H1 (cell line): Measurements from ENCODE around the gene FLOT1. TPM values are rescaled to one million over a fixed set of nuclear protein-coding genes. Genes with fewer than 3 reads are reported as not detected.

Source experiments
- CTCF ChIA-PET: fragments of 300-600 bp; sonication (Branson Sonifier 250); formaldehyde crosslinking; loops from one replicate; lab custom pipeline; 2021; ENCODE audit not compliant: partially characterized antibody; lab: Charles Lee
- POLR2A ChIA-PET: fragments of 300-600 bp; sonication (Branson Sonifier 250); formaldehyde crosslinking; loops from one replicate; lab custom pipeline; 2021; ENCODE audit warnings: inconsistent platforms; ENCODE audit not compliant: partially characterized antibody; lab: Charles Lee
- DNase-seq, 2 experiments: peaks; one replicate each; pipeline versions ENCODE4 v3.0.0 to v3.0.0-alpha.2; 2010 to 2022; ENCODE audit warnings: low spot score in 2 of 2, low read depth in 1 of 2, mixed read lengths in 1 of 2
- FAIRE-seq: peaks from 2 replicates; lab custom pipeline; 2011; peaks lifted over from hg19 to GRCh38; lab: Jason Lieb, UNC
- H2AFZ ChIP-seq: 2 replicates; pipeline ENCODE4 v1.8.1; 2012; ENCODE audit warnings: low read length, inconsistent platforms
- H2AK5ac ChIP-seq: 2 replicates; pipeline ENCODE4 v1.6.1; 2013; ENCODE audit warnings: low read depth, low read length
- H2BK120ac ChIP-seq: replicated peaks from 2 replicates; pipeline ENCODE3; 2013; ENCODE audit warnings: low read depth, low read length, inconsistent platforms
- H2BK12ac ChIP-seq: 2 replicates; pipeline ENCODE4 v1.6.1; 2013; ENCODE audit warnings: low read depth, low read length
- H2BK15ac ChIP-seq: 2 replicates; pipeline ENCODE4 v1.6.1; 2013; ENCODE audit warnings: low read length
- H2BK20ac ChIP-seq: 2 replicates; pipeline ENCODE4 v1.6.1; 2013; ENCODE audit warnings: low read length
- H2BK5ac ChIP-seq: 2 replicates; pipeline ENCODE4 v1.6.1; 2013; ENCODE audit warnings: low read depth, low read length
- H3K14ac ChIP-seq: 2 replicates; pipeline ENCODE4 v1.6.1; 2013; ENCODE audit warnings: inconsistent platforms; ENCODE audit not compliant: insufficient read length
- H3K18ac ChIP-seq: 2 replicates; pipeline ENCODE4 v1.6.1; 2013; ENCODE audit warnings: low read length; ENCODE audit errors: extremely low read depth
- H3K23ac ChIP-seq: 2 replicates; pipeline ENCODE4 v1.6.1; 2013; ENCODE audit warnings: inconsistent platforms; ENCODE audit not compliant: insufficient read length
- H3K23me2 ChIP-seq: 2 replicates; pipeline ENCODE4 v1.6.1; 2013; ENCODE audit warnings: low read depth, low read length
- H3K27ac ChIP-seq: 2 replicates; pipeline ENCODE4 v1.6.1; 2011; ENCODE audit warnings: low read depth, low read length, inconsistent platforms
- H3K27me3 ChIP-seq, 4 experiments: replicated peaks in 1 of 4; 1 replicate in 1 of 4; 2 replicates in 3 of 4; pipeline versions ENCODE4 v1.6.1 to v1.8.1; 2011 to 2013; ENCODE audit warnings: low read length in 3 of 4, mild to moderate bottlenecking in 3 of 4, inconsistent platforms in 2 of 4, mixed read lengths in 2 of 4, moderate library complexity in 1 of 4; ENCODE audit not compliant: control insufficient read depth in 3 of 4, insufficient read depth in 3 of 4; ENCODE audit errors: extremely low read depth in 1 of 4
- H3K36me3 ChIP-seq, 4 experiments: 2 replicates each; pipeline versions ENCODE4 v1.6.1 to v1.8.1; 2011 to 2013; ENCODE audit warnings: mild to moderate bottlenecking in 4 of 4, low read length in 3 of 4, moderate library complexity in 2 of 4, control low read depth in 1 of 4, inconsistent platforms in 1 of 4; ENCODE audit not compliant: insufficient read depth in 4 of 4, control insufficient read depth in 2 of 4
- H3K4ac ChIP-seq: replicated peaks from 2 replicates; pipeline ENCODE3; 2013; ENCODE audit warnings: low read length, low read depth, mixed read lengths, inconsistent platforms; ENCODE audit not compliant: insufficient read length
- H3K4me1 ChIP-seq, 4 experiments: replicated peaks in 1 of 4; 1 replicate in 1 of 4; 2 replicates in 3 of 4; pipeline versions ENCODE4 v1.6.1 to v1.8.1; 2011 to 2013; ENCODE audit warnings: low read length in 3 of 4, inconsistent platforms in 2 of 4, mixed read lengths in 1 of 4; ENCODE audit not compliant: insufficient read depth in 4 of 4, control insufficient read depth in 3 of 4
- H3K4me2 ChIP-seq, 2 experiments: 2 replicates each; pipeline versions ENCODE4 v1.6.1 to v1.8.1; 2011 to 2013; ENCODE audit warnings: low read depth in 2 of 2, low read length in 2 of 2, control low read depth in 1 of 2, inconsistent platforms in 1 of 2, mild to moderate bottlenecking in 1 of 2; ENCODE audit not compliant: insufficient read depth in 1 of 2
- H3K4me3 ChIP-seq, 4 experiments: fragments of 200-600, 300-600 bp in 1 of 4; sonication (generic), shearing (Covaris generic), sonication (Bioruptor Twin) in 1 of 4; 2 replicates each; pipeline versions ENCODE4 v1.5.1 to v1.8.1; 2011 to 2016; ENCODE audit warnings: low read length in 4 of 4, low read depth in 3 of 4, control low read depth in 2 of 4, inconsistent platforms in 2 of 4, mild to moderate bottlenecking in 2 of 4, mixed read lengths in 1 of 4, moderate library complexity in 1 of 4; ENCODE audit not compliant: insufficient read depth in 2 of 4; ENCODE audit errors: extremely low read depth in 1 of 4
- H3K56ac ChIP-seq: replicated peaks from 2 replicates; pipeline ENCODE3; 2013; ENCODE audit warnings: low read depth, mild to moderate bottlenecking, mixed read lengths, low read length, inconsistent platforms; ENCODE audit not compliant: insufficient read length
- H3K79me1 ChIP-seq: 2 replicates; pipeline ENCODE4 v1.6.1; 2013; ENCODE audit warnings: low read depth, low read length, control low read depth
- H3K79me2 ChIP-seq, 2 experiments: 2 replicates each; pipeline versions ENCODE4 v1.6.1 to v1.8.1; 2012 to 2013; ENCODE audit warnings: low read length in 2 of 2, mild to moderate bottlenecking in 2 of 2, inconsistent platforms in 1 of 2; ENCODE audit not compliant: insufficient read depth in 2 of 2, control insufficient read depth in 1 of 2
- H3K9ac ChIP-seq, 4 experiments: replicated peaks in 1 of 4; 1 replicate in 1 of 4; 2 replicates in 3 of 4; pipeline versions ENCODE4 v1.6.1 to v1.8.1; 2011 to 2013; ENCODE audit warnings: low read depth in 3 of 4, low read length in 3 of 4, control low read depth in 2 of 4, mild to moderate bottlenecking in 2 of 4, moderate library complexity in 2 of 4, inconsistent platforms in 1 of 4; ENCODE audit errors: extremely low read depth in 1 of 4
- H3K9me3 ChIP-seq, 2 experiments: 2 replicates each; pipeline versions ENCODE4 v1.6.1 to v1.8.1; 2012 to 2013; ENCODE audit warnings: mild to moderate bottlenecking in 2 of 2, moderate library complexity in 2 of 2, control low read depth in 1 of 2, inconsistent platforms in 1 of 2, low read depth in 1 of 2, low read length in 1 of 2, mixed read lengths in 1 of 2; ENCODE audit not compliant: insufficient read depth in 2 of 2
- H4K20me1 ChIP-seq, 2 experiments: replicated peaks in 1 of 2; 2 replicates each; pipeline versions ENCODE3 to v1.8.1; 2011 to 2013; ENCODE audit warnings: inconsistent platforms in 2 of 2, low read length in 2 of 2, mild to moderate bottlenecking in 1 of 2; ENCODE audit not compliant: insufficient read depth in 2 of 2, control insufficient read depth in 1 of 2
- H4K5ac ChIP-seq: 2 replicates; pipeline ENCODE4 v1.6.1; 2013; ENCODE audit warnings: low read length, low read depth, mixed read lengths, inconsistent platforms; ENCODE audit not compliant: insufficient read length
- H4K8ac ChIP-seq: 2 replicates; pipeline ENCODE4 v1.8.0; 2013; ENCODE audit warnings: mild to moderate bottlenecking, moderate library complexity, low read length, inconsistent platforms; ENCODE audit not compliant: insufficient read depth; ENCODE audit errors: extremely low read depth
- H4K91ac ChIP-seq: replicated peaks from 2 replicates; pipeline ENCODE3; 2013; ENCODE audit warnings: low read length, mixed read lengths, inconsistent platforms; ENCODE audit not compliant: insufficient read length
- CBX8 ChIP-seq: fragments of 300-800, 300-1000 bp; sonication (generic); IDR thresholded peaks from 2 replicates; pipeline ENCODE4 v1.7.1; 2016; ENCODE audit warnings: low read depth, low read length, borderline replicate concordance
- CEBPB ChIP-seq: IDR thresholded peaks from 2 replicates; pipeline ENCODE4 v1.6.1; 2012; ENCODE audit warnings: low read depth, low read length
- CHD1 ChIP-seq: IDR thresholded peaks from 2 replicates; pipeline ENCODE4 v1.6.1; 2012; ENCODE audit warnings: low read depth, low read length, improper control_type of control experiment
- CREB1 ChIP-seq: IDR thresholded peaks from 2 replicates; pipeline ENCODE4 v1.6.1; 2012; ENCODE audit warnings: inconsistent platforms
- JUND ChIP-seq: IDR thresholded peaks from 2 replicates; pipeline ENCODE4 v1.6.1; 2011; ENCODE audit warnings: mild to moderate bottlenecking, improper control_type of control experiment, low read length
- KDM4A ChIP-seq: IDR thresholded peaks from one replicate; pipeline ENCODE4 v1.7.1; 2012; ENCODE audit warnings: low read depth, mild to moderate bottlenecking, moderate library complexity, low read length, inconsistent platforms; ENCODE audit not compliant: severe bottlenecking
- MAFK ChIP-seq: IDR thresholded peaks from 2 replicates; pipeline ENCODE4 v1.6.1; 2012; ENCODE audit warnings: low read depth, mild to moderate bottlenecking, improper control_type of control experiment, low read length
- MAX ChIP-seq: IDR thresholded peaks from 2 replicates; pipeline ENCODE4 v1.6.1; 2012; ENCODE audit warnings: inconsistent platforms
- SAP30 ChIP-seq: fragments of 300-600 bp; sonication (generic); IDR thresholded peaks from 2 replicates; pipeline ENCODE4 v1.7.1; 2012; ENCODE audit warnings: low read length, moderate library complexity, mild to moderate bottlenecking, inconsistent platforms; ENCODE audit not compliant: insufficient read depth, insufficient replicate concordance
- SIN3A ChIP-seq, 2 experiments: IDR thresholded peaks in 1 of 2; conservative IDR thresholded peaks in 1 of 2; 2 replicates each; pipeline ENCODE4 v1.6.1; 2011 to 2012; ENCODE audit warnings: low read length in 2 of 2, improper control_type of control experiment in 1 of 2, low read depth in 1 of 2, mild to moderate bottlenecking in 1 of 2
- SRF ChIP-seq: IDR thresholded peaks from 2 replicates; pipeline ENCODE4 v1.6.1; 2011; ENCODE audit warnings: mild to moderate bottlenecking, low read depth, low read length, moderate library complexity
- TEAD4 ChIP-seq: IDR thresholded peaks from 2 replicates; pipeline ENCODE4 v1.6.1; 2012; ENCODE audit warnings: low read depth, low read length, inconsistent platforms, mixed read lengths
- WGBS, 2 experiments: shearing (Covaris generic) in 1 of 2; methylation state at CpG; one replicate each; pipeline versions ENCODE4 v1.1.6 to v1.1.7; 2013 to 2015; ENCODE audit warnings: low lambda C conversion rate in 2 of 2, mixed read lengths in 2 of 2, inconsistent platforms in 1 of 2, low coverage in 1 of 2, missing lambda C conversion rate in 1 of 2; ENCODE audit not compliant: insufficient replicate concordance in 2 of 2, insufficient coverage in 1 of 2, insufficient read length in 1 of 2; ENCODE audit errors: extremely low coverage in 1 of 2, missing lambda C conversion rate in 1 of 2; 5-methylcytosine and 5-hydroxymethylcytosine counted together
- polyA plus RNA-seq, 7 experiments: library from polyadenylated mRNA; depleted of rRNA in 3 of 7; stranded (reverse) in 5 of 7; unstranded in 2 of 7; fragments of >200 nt in 5 of 7; fragments of 200-250 nt in 2 of 7; gene quantifications; 1 replicate in 5 of 7; 2 replicates in 1 of 7; 4 replicates in 1 of 7; pipeline versions ENCODE4 v1.2.1 to v1.2.3, GENCODE V29; 2011 to 2013; ENCODE audit warnings: missing spikeins in 2 of 7, mixed read lengths in 2 of 7
- total RNA-seq: library from RNA; stranded (reverse); fragmentation: NEBNext Ultra II Directional; extraction: Animal tissue kit (Norgen Biotek cat#: 25700); gene quantifications from 2 replicates; pipeline ENCODE4 v1.2.1, GENCODE V29; 2021

FLOT1 gene
- total and polyA plus RNA-seq, 2 of the 8 experiments (the other 6 are each of a cell fraction or from before 2014, with no cell fraction given), result 87.5 to 88.1 TPM

GRCh38 chr6:30688569-30688968 lies 53.9 kb downstream of the FLOT1 start:
- TF ChIP-seq MAFK (no peak), CREB1 (no peak), SRF (no peak), SIN3A (conservative IDR thresholded peaks at IDR 0.05 in 1 of 2, IDR thresholded peaks at IDR 0.05 in 1 of 2; ENCODE audit: low read depth in 1 of 2, low read length in 2 of 2) (no peak), KDM4A (no peak), JUND (no peak), CEBPB (no peak), SAP30 (no peak), CHD1 (no peak), MAX (no peak), TEAD4 (no peak), CBX8 (no peak)
- Histone ChIP-seq H3K14ac (no peak overlapping the region), H3K36me3 (no peaks in the 10 kb centered on the region; a peak in 1 of 8 replicates), H3K79me2 (peaks cover 0 to 16% of the 10 kb centered on the region in 2 experiments; a peak in 3 of 4 replicates), H2BK12ac (no peak overlapping the region), H3K27ac (no peak overlapping the region), H3K9ac (no peak overlapping the region; a peak in 2 of 7 replicates), H3K23ac (no peak overlapping the region), H4K5ac (no peak overlapping the region), H2AK5ac (no peak overlapping the region; the same call in 1 of the 2 replicates), H3K27me3 (no peaks in the 10 kb centered on the region), H2BK5ac (no peak overlapping the region; the same call in 1 of the 2 replicates), H3K56ac (no peak overlapping the region), H2BK15ac (0 out of 2 replicates have a peak overlapping the region, but pooled peaks have one; percentile 55), H3K4me1 (peaks cover 0 to 34% (median 23%) of the 10 kb centered on the region in 4 experiments; a peak in 6 of 7 replicates), H3K79me1 (peaks cover 4% of the 10 kb centered on the region; the same call in 1 of the 2 replicates), H3K18ac (no peak overlapping the region), H4K91ac (peak overlapping the region; percentile 4), H3K9me3 (no peaks in the 10 kb centered on the region), H2BK120ac (no peak overlapping the region), H4K8ac (no peak overlapping the region), H2AFZ (no peak overlapping the region), H4K20me1 (peaks cover 3% of the 10 kb centered on the region in 2 experiments), H2BK20ac (no peak overlapping the region), H3K4me2 (no peak overlapping the region; a peak in 1 of 4 replicates), H3K4ac (no peak overlapping the region), H3K23me2 (peaks cover 15% of the 10 kb centered on the region), H3K4me3 (no peak overlapping the region)
- FAIRE-seq (no peak), DNase-seq (no peak)
- CTCF ChIA-PET, result interaction anchor here (0.8 to 3.7 kb wide), 11 partner anchors 10 to 87 kb away, joined by 3 to 28 read pairs (median 3); partner anchors contain the start of genes DHX16 and MDC1
- WGBS, 2 experiments, result 95% methylated on average over 9 of the region's 9 CpGs; no CpG with 5 or more reads in 1 of the 2 experiments
- POLR2A ChIA-PET, result interaction anchor here (0.6 to 26.7 kb wide), 5 partner anchors 9 to 73 kb away, joined by 3 to 732 read pairs (median 7); partner anchors contain the start of genes IER3, MDC1 and TUBB
